ENCODE measurements around the gene GPR22. TPM values are rescaled to one million over a fixed set of nuclear protein-coding genes. Genes with fewer than 3 reads are reported as not detected.

GPR22 gene
- not detected in 2 replicates for total RNA-seq (2014; rRNA removed; shearing (Covaris generic))

GRCh38 chr7:107469929-107470328, at the start of gene GPR22:
GPR22 (plus strand) TSS chr7:107470057; CDS start chr7:107474061, 4,004 bp downstream.
- in situ Hi-C loops (cut with HindIII; ENCODE audit: low sequenced_read_pairs): no loop called here
- DNase-seq (ENCODE audit: low spot score): peak; percentile 90

GRCh38 chr7:107427462-107427861, 42.4 kb upstream of the GPR22 start:
- in situ Hi-C loops (cut with HindIII; ENCODE audit: low sequenced_read_pairs): no loop called here
- DNase-seq (ENCODE audit: low spot score): no peak

- DNase-seq (ENCODE audit: low spot score): no peak
- in situ Hi-C loops (cut with HindIII; ENCODE audit: low sequenced_read_pairs): no loop called here
Observed at GRCh38 chr7:107428642-107429041, 41.2 kb upstream of the GPR22 start.

- in situ Hi-C loops (cut with HindIII; ENCODE audit: low sequenced_read_pairs): no loop called here
- DNase-seq (ENCODE audit: low spot score): no peak
Observed at GRCh38 chr7:107430057-107430456, 39.8 kb upstream of the GPR22 start.

- DNase-seq (ENCODE audit: low spot score): no peak
- in situ Hi-C loops (cut with HindIII; ENCODE audit: low sequenced_read_pairs): no loop called here
Observed at GRCh38 chr7:107432261-107432660, 37.6 kb upstream of the GPR22 start.

- no peak for DNase-seq (ENCODE audit: low spot score)
- in situ Hi-C loops (cut with HindIII; ENCODE audit: low sequenced_read_pairs): no loop called here
Observed at GRCh38 chr7:107435749-107436148, 34.1 kb upstream of the GPR22 start.

GRCh38 chr7:107439025-107439424, 30.8 kb upstream of the GPR22 start:
- in situ Hi-C loops (cut with HindIII; ENCODE audit: low sequenced_read_pairs): no loop called here
- DNase-seq (ENCODE audit: low spot score): no peak

GRCh38 chr7:107441581-107442422, 28.1 kb upstream of the GPR22 start:
- in situ Hi-C loops (cut with HindIII; ENCODE audit: low sequenced_read_pairs): no loop called here
- no peak for DNase-seq (ENCODE audit: low spot score)

- no peak for DNase-seq (ENCODE audit: low spot score)
Observed at GRCh38 chr7:107442678-107443077, 27.2 kb upstream of the GPR22 start.

GRCh38 chr7:107446531-107446930, 23.3 kb upstream of the GPR22 start:
- DNase-seq (ENCODE audit: low spot score): no peak
- in situ Hi-C loops (cut with HindIII; ENCODE audit: low sequenced_read_pairs): no loop called here

More at GRCh38 chr7:107442678-107443077, 27.2 kb upstream of the GPR22 start:
- in situ Hi-C loops (cut with HindIII; ENCODE audit: low sequenced_read_pairs): no loop called here

- in situ Hi-C loops (cut with HindIII; ENCODE audit: low sequenced_read_pairs): no loop called here
- DNase-seq (ENCODE audit: low spot score): no peak
Observed at GRCh38 chr7:107446988-107447387, 22.9 kb upstream of the GPR22 start.

- in situ Hi-C loops (cut with HindIII; ENCODE audit: low sequenced_read_pairs): no loop called here
- DNase-seq (ENCODE audit: low spot score): no peak
Observed at GRCh38 chr7:107450970-107451369, 18.9 kb upstream of the GPR22 start.

- in situ Hi-C loops (cut with HindIII; ENCODE audit: low sequenced_read_pairs): no loop called here
- no peak for DNase-seq (ENCODE audit: low spot score)
Observed at GRCh38 chr7:107453388-107453787, 16.5 kb upstream of the GPR22 start.

GRCh38 chr7:107461938-107462533, 7.8 kb upstream of the GPR22 start:
- in situ Hi-C loops (cut with HindIII; ENCODE audit: low sequenced_read_pairs): no loop called here
- no peak for DNase-seq (ENCODE audit: low spot score)

GRCh38 chr7:107463139-107464078, 6.4 kb upstream of the GPR22 start:
- peak; percentile 89 for DNase-seq (ENCODE audit: low spot score)
- in situ Hi-C loops (cut with HindIII; ENCODE audit: low sequenced_read_pairs): no loop called here

- peak; percentile 71 for DNase-seq (ENCODE audit: low spot score)
- in situ Hi-C loops (cut with HindIII; ENCODE audit: low sequenced_read_pairs): no loop called here
Observed at GRCh38 chr7:107464666-107465226, 5.1 kb upstream of the GPR22 start.

- no peak for DNase-seq (ENCODE audit: low spot score)
- in situ Hi-C loops (cut with HindIII; ENCODE audit: low sequenced_read_pairs): no loop called here
Observed at GRCh38 chr7:107467972-107468371, 1.9 kb upstream of the GPR22 start.

GRCh38 chr7:107468824-107469223, 1.0 kb upstream of the GPR22 start:
- no peak for DNase-seq (ENCODE audit: low spot score)
- in situ Hi-C loops (cut with HindIII; ENCODE audit: low sequenced_read_pairs): no loop called here

GRCh38 chr7:107471292-107472070, 1.6 kb downstream of the GPR22 start:
- in situ Hi-C loops (cut with HindIII; ENCODE audit: low sequenced_read_pairs): no loop called here
- DNase-seq (ENCODE audit: low spot score): peak; percentile 82
